HG02943 (cell line): ENCODE results near the gene BCORL1.
A peak's percentile ranks its signal among the peaks of the same experiment; 100 is the strongest.

Source experiments
- ATAC-seq: cut with Tn5 transposase; IDR thresholded peaks from one replicate; pipeline ENCODE4 v1.9.1; 2021; ENCODE audit warnings: mild to moderate bottlenecking, low read depth, moderate library complexity; ENCODE audit not compliant: unreplicated experiment

The BCORL1 gene

GRCh38 chrX:130053236-130053635 is 70.8 kb downstream of the BCORL1 start:
- no peak for ATAC-seq

DNA sequence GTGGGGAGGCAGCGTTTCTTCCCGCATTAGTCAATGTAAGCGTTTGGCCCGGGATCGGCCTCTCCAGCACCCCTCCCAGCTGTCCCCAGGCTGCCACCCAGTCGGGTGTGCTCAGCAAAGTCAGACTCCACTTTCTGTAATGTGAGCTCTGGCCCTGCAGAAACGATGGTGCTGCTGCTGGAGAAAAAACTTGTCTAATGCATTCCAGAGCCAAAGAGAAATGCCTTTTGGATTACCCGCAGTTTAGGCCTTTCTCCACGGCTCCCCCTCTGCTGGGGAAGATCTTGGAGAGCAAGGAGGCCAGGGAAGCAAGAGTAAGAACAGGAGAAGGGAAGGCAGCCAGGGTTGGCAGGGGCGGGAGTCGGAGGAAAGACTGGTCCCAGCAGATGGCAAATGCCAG is 72.7 kb downstream of the BCORL1 start:
- ATAC-seq = no peak

DNA sequence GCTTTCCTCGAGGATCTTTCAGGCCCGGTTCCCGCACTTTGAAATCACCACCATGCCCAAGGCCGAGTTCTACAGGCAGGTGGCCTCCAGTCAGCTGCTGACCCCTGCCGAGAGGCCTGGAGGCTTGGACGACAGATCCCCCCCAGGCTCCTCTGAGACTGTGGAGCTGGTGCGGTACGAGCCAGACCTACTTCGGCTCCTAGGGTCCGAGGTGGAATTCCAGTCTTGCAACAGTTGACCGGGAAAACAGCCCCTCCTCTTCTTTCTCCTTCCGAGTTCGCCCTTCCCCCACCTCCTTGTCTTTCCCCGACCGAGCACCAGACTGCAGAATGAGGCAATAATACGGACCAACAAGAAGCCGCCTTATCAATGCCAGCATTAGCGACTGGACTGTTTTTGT is 73.5 kb downstream of the BCORL1 start:
- no peak for ATAC-seq

- no peak for ATAC-seq
These were observed 74.8 kb downstream of the BCORL1 start for GRCh38 chrX:130057209-130057608.

GRCh38 chrX:130058652-130059051 is 76.2 kb downstream of the BCORL1 start:
- no peak for ATAC-seq

DNA sequence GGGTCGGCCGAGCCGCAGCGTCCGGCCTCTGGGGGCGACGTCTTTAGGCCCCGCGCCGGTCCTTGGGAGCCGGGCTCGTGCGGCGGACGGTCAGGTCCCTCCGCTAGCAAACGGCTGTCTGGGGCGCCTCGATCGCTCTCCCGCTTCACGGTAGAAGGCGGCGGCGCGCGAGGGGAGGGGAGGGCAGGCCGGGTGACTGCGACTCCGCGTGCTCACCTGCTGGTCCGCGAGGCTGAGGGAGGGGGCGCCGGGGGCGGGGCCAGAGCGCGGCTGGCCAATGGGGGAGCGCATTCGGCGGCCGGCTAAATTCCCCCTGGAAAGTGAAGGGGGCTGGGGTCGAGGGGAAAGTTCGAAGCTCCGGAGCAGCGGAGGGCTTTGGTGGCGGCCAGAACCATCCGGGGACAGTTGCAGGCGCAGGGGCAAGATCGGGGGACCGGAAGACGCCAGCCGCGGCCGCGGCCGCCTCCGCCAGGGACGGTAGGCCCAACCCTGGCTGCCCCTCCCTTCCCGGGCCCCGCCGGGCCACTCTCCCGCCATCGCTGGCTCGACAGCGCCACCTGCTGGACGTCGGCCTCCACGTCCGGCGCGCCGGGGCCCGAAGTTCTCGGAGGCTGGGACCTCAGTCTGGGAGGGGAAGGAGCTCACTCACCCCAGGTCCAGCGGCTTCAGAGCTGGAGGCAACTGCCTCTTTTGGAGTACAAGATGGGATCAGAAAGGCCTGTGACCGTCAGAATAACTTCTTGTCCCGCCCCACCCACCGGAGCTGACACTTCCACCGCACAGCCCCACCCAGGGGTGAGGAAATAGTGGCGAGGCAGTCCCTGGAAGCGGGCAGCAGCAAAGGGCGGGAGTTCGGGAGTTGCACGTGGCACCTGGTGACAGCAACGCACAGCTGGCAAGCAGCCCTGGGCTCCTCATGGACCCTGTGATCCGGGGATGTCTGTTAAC is 78.0 kb downstream of the BCORL1 start:
- ATAC-seq = peak; percentile 86

- ATAC-seq = no peak
These were observed 84.7 kb downstream of the BCORL1 start for GRCh38 chrX:130066975-130067615.

DNA sequence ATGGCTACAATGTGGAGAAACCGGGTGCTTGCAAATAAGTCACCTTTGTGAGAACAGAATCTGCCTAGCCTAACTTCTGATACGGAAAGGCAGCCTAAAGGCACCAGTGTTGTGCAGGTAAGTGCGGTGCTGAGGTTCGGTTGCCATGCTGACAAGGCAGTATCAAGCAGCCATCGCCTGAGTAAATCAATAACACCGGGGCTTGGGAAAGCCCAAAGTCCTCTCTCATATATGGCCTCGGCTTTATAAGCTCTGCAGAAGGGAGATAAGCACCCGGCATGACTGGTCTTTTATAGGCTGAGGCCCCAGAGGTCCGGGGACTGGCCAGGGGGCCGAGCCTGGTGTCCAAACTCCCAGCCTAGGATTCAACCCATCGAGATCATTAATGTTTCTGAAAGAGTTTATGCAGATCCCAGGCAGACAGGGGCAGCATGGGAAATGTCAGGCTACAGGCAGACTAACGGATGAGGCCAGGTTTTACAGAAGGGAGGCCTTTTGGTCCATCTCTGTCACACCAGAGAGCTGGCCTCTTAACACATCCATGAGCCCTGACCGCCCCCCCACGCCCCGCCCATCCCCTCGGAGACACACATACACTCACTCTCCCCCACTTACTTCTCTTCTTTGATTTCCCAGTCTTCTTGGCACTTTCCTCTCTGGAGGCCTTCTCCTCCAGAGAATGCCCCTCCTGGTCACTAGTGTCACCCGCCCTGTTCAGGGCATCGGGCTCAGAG is 89.3 kb downstream of the BCORL1 start:
- ATAC-seq = no peak

- no peak for ATAC-seq
These were observed 89.9 kb downstream of the BCORL1 start for GRCh38 chrX:130072345-130072740.

DNA sequence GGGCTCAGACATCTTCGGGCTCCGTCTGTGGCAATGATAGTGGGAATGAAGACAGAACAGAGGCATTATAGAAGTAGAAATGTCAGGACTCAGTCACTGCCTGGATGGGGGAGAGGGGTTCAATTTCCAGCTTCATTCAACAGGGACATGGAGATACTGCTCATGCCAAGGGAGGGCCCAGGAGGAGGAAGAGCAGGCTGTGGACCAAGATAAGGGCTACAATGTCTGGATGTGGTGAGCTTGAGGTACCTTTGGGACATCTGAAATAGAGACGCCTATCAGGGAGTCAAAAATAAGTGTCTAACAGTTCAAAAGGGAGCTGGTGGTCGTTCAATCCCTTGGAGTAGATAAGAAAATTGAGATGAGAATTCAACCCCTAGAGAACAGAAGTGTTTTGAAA is 93.3 kb downstream of the BCORL1 start:
- ATAC-seq = no peak

GRCh38 chrX:130079824-130080406 is 97.5 kb downstream of the BCORL1 start:
- no peak for ATAC-seq

- ATAC-seq = no peak
These were observed 98.4 kb downstream of the BCORL1 start for GRCh38 chrX:130080791-130081367.

- no peak for ATAC-seq
These were observed 99.1 kb downstream of the BCORL1 start for GRCh38 chrX:130081421-130082045.

- peak; percentile 43 for ATAC-seq
These were observed 100.0 kb downstream of the BCORL1 start for GRCh38 chrX:130082244-130083106.

- ATAC-seq = no peak
These were observed 100.7 kb downstream of the BCORL1 start for GRCh38 chrX:130083107-130083490.

DNA sequence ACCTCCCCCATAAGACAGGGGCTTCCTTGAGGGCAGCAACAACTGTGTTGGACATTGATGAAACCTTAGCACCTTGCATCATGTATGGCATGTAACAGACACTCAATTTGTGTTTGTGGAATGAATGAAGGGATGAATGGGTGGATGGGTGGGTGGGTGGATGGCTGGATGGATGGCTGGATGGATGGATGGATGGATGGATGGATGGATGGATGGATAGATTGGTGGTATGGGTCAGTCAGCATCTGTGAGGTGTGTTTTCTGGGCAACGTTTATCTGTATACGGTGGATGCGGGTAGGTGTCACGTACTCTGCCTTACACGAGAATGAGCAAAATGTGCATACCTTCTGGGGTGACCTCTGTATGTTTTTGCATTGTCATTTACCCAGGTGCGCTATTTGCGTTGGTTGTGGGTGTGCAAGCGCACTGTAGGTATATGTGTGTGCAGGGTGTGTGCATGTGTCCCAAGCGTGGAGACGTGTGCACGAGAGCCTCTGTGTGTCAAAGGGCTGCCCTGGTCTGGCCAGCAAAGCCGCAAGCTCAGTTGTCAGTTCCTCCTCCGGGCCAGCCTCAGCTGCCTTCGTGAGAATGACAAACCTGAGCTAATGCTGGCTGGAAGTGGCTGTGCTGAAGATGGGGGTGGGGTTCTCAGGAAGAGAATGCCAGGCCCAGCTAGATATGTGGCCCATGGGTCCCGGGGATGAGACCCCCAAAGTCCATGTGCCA is 101.4 kb downstream of the BCORL1 start:
- no peak for ATAC-seq

- peak; percentile 43 for ATAC-seq
These were observed 102.3 kb downstream of the BCORL1 start for GRCh38 chrX:130084631-130085237.
